ENCODE results near the gene TCF7L1.

DNA sequence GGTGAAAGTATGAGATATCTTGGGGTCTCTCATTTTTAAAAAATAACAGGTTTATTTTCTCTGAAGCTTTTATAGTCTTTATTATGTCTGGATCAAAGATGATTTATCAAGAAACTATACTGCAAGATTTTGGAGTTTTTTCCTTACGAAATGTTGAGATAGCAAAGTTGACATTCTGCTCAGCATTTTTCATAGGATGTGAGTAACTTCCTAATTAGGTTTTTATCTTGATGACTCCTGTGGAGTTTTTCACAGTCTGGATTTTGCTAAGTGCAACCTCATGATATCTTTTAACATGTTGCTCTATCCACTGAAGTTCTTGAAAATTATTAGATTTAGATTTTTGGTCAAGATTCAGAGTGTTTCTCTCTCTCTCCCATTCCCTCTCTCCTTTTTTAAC lies 17.8 kb downstream of the TCF7L1 start:
- TF ChIP-seq, protein P1, sequence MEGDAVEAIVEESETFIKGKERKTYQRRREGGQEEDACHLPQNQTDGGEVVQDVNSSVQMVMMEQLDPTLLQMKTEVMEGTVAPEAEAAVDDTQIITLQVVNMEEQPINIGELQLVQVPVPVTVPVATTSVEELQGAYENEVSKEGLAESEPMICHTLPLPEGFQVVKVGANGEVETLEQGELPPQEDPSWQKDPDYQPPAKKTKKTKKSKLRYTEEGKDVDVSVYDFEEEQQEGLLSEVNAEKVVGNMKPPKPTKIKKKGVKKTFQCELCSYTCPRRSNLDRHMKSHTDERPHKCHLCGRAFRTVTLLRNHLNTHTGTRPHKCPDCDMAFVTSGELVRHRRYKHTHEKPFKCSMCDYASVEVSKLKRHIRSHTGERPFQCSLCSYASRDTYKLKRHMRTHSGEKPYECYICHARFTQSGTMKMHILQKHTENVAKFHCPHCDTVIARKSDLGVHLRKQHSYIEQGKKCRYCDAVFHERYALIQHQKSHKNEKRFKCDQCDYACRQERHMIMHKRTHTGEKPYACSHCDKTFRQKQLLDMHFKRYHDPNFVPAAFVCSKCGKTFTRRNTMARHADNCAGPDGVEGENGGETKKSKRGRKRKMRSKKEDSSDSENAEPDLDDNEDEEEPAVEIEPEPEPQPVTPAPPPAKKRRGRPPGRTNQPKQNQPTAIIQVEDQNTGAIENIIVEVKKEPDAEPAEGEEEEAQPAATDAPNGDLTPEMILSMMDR (IDR thresholded peaks at IDR 0.05; ENCODE audit: poor library complexity, severe bottlenecking): no peak
- TF ChIP-seq, protein P2, sequence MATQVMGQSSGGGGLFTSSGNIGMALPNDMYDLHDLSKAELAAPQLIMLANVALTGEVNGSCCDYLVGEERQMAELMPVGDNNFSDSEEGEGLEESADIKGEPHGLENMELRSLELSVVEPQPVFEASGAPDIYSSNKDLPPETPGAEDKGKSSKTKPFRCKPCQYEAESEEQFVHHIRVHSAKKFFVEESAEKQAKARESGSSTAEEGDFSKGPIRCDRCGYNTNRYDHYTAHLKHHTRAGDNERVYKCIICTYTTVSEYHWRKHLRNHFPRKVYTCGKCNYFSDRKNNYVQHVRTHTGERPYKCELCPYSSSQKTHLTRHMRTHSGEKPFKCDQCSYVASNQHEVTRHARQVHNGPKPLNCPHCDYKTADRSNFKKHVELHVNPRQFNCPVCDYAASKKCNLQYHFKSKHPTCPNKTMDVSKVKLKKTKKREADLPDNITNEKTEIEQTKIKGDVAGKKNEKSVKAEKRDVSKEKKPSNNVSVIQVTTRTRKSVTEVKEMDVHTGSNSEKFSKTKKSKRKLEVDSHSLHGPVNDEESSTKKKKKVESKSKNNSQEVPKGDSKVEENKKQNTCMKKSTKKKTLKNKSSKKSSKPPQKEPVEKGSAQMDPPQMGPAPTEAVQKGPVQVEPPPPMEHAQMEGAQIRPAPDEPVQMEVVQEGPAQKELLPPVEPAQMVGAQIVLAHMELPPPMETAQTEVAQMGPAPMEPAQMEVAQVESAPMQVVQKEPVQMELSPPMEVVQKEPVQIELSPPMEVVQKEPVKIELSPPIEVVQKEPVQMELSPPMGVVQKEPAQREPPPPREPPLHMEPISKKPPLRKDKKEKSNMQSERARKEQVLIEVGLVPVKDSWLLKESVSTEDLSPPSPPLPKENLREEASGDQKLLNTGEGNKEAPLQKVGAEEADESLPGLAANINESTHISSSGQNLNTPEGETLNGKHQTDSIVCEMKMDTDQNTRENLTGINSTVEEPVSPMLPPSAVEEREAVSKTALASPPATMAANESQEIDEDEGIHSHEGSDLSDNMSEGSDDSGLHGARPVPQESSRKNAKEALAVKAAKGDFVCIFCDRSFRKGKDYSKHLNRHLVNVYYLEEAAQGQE (IDR thresholded peaks at IDR 0.05; ENCODE audit: borderline replicate concordance): no peak
- TF ChIP-seq MXI1 (conservative IDR thresholded peaks at IDR 0.05; ENCODE audit: poor library complexity, severe bottlenecking) (no peak), EZH2 (IDR thresholded peaks at IDR 0.05; ENCODE audit: borderline replicate concordance, insufficient read depth, low read length, poor library complexity, severe bottlenecking) (no peak), POLR2AphosphoS5 (IDR thresholded peaks at IDR 0.05) (no peak), RAD21 (conservative IDR thresholded peaks at IDR 0.05) (no peak)
